GM23338 (cell line): Measurements from ENCODE around the gene UBE2K. TPM values are rescaled to one million over a fixed set of nuclear protein-coding genes. Genes with fewer than 3 reads are reported as not detected.

Source experiments
- ATAC-seq: fragments of 200-7000 bp; cut with Tn5 transposase; 3 replicates; pipeline ENCODE4 v1.9.1; 2020
- DNase-seq: peaks from one replicate; pipeline ENCODE4 v3.0.0-alpha.2; 2015; ENCODE audit warnings: low spot score
- H2AFZ ChIP-seq: fragments of 200-600 bp; sonication (generic); 2 replicates; pipeline ENCODE4 v1.8.0; 2016; ENCODE audit warnings: antibody characterized with exemption, mild to moderate bottlenecking, moderate library complexity
- H3F3A ChIP-seq: fragments of 200-600 bp; sonication (generic); replicated peaks from 2 replicates; pipeline ENCODE4 v1.8.0; 2017; ENCODE audit warnings: antibody characterized with exemption, mixed run types, low read depth
- H3K27ac ChIP-seq: fragments of 200-600 bp; sonication (generic); 2 replicates; pipeline ENCODE4 v1.6.1; 2016; ENCODE audit warnings: low read depth
- H3K27me3 ChIP-seq: fragments of 200-600 bp; sonication (generic); 2 replicates; pipeline ENCODE4 v1.8.0; 2016; ENCODE audit warnings: mild to moderate bottlenecking, mixed run types, moderate library complexity; ENCODE audit not compliant: insufficient read depth
- H3K36me3 ChIP-seq: fragments of 200-600 bp; sonication (generic); 2 replicates; pipeline ENCODE4 v1.8.0; 2016; ENCODE audit warnings: mild to moderate bottlenecking; ENCODE audit not compliant: insufficient read depth
- H3K4me1 ChIP-seq: fragments of 200-600 bp; sonication (generic); 2 replicates; pipeline ENCODE4 v1.8.0; 2016; ENCODE audit warnings: mild to moderate bottlenecking, moderate library complexity; ENCODE audit not compliant: insufficient read depth
- H3K4me2 ChIP-seq: fragments of 200-600 bp; sonication (generic); 2 replicates; pipeline ENCODE4 v1.7.1; 2017; ENCODE audit warnings: mixed run types
- H3K4me3 ChIP-seq: fragments of 200-600 bp; sonication (generic); 2 replicates; pipeline ENCODE4 v1.6.1; 2016; ENCODE audit warnings: mixed run types
- H3K79me2 ChIP-seq: fragments of 200-600 bp; sonication (generic); replicated peaks from 2 replicates; pipeline ENCODE4 v1.8.0; 2017; ENCODE audit warnings: mild to moderate bottlenecking; ENCODE audit not compliant: insufficient read depth
- H3K9me2 ChIP-seq: fragments of 200-600 bp; sonication (generic); 2 replicates; pipeline ENCODE4 v1.8.0; 2017; ENCODE audit not compliant: insufficient read depth
- H4K20me1 ChIP-seq: fragments of 200-600 bp; sonication (generic); replicated peaks from 2 replicates; pipeline ENCODE4 v1.8.0; 2017; ENCODE audit warnings: mild to moderate bottlenecking; ENCODE audit not compliant: insufficient read depth
- H3K27ac Mint-ChIP-seq: 2 replicates; pipeline ENCODE4 v1.8.0; 2020; ENCODE audit warnings: inconsistent platforms, mild to moderate bottlenecking, moderate library complexity, mixed read lengths
- H3K27me3 Mint-ChIP-seq: 3 replicates; pipeline ENCODE4 v1.8.0; 2022; ENCODE audit warnings: low read depth, mild to moderate bottlenecking, moderate library complexity, mixed read lengths, inconsistent platforms; ENCODE audit not compliant: insufficient read depth, poor library complexity
- H3K36me3 Mint-ChIP-seq: 3 replicates; pipeline ENCODE4 v1.8.0; 2021; ENCODE audit warnings: low read depth, mild to moderate bottlenecking, inconsistent platforms, moderate library complexity, mixed read lengths
- H3K4me1 Mint-ChIP-seq: 3 replicates; pipeline ENCODE4 v1.8.0; 2020; ENCODE audit warnings: mild to moderate bottlenecking, inconsistent platforms, mixed read lengths
- H3K4me3 Mint-ChIP-seq: 3 replicates; pipeline ENCODE4 v1.8.0; 2021; ENCODE audit warnings: moderate library complexity, mild to moderate bottlenecking, inconsistent platforms, mixed read lengths
- H3K9me3 Mint-ChIP-seq: 3 replicates; pipeline ENCODE4 v1.8.0; 2020; ENCODE audit warnings: moderate library complexity, mild to moderate bottlenecking, inconsistent platforms, mixed read lengths
- CREB1 ChIP-seq: fragments of 250-450 bp; sonication (Bioruptor Pico); IDR thresholded peaks from 2 replicates; pipeline ENCODE4 v1.5.0; 2020; ENCODE audit warnings: low read depth, mild to moderate bottlenecking, moderate library complexity
- ETS1 ChIP-seq: IDR thresholded peaks from 2 replicates; pipeline ENCODE4 v1.6.1; 2016; ENCODE audit warnings: antibody characterized with exemption
- EZH2 ChIP-seq: fragments of 200-600 bp; sonication (generic); IDR thresholded peaks from one replicate; pipeline ENCODE4 v1.8.0; 2017; ENCODE audit warnings: antibody characterized with exemption, mild to moderate bottlenecking, low read depth; ENCODE audit not compliant: unreplicated experiment
- EZH2phosphoT487 ChIP-seq: fragments of 200-600 bp; sonication (generic); IDR thresholded peaks from one replicate; pipeline ENCODE4 v1.8.1; 2018; ENCODE audit warnings: antibody characterized with exemption; ENCODE audit not compliant: unreplicated experiment
- JUNB ChIP-seq: IDR thresholded peaks from one replicate; pipeline ENCODE4 v1.6.1; 2016; ENCODE audit warnings: antibody characterized with exemption; ENCODE audit not compliant: unreplicated experiment
- NANOG ChIP-seq: IDR thresholded peaks from 2 replicates; pipeline ENCODE4 v1.6.1; 2016; ENCODE audit warnings: antibody characterized with exemption, borderline replicate concordance
- POLR2AphosphoS5 ChIP-seq: IDR thresholded peaks from 2 replicates; pipeline ENCODE4 v1.6.1; 2016; ENCODE audit warnings: antibody characterized with exemption, low read depth
- STAT1 ChIP-seq: IDR thresholded peaks from one replicate; pipeline ENCODE4 v1.6.1; 2016; ENCODE audit warnings: antibody characterized with exemption; ENCODE audit not compliant: unreplicated experiment
- ZNF114 ChIP-seq: fragments of 250-450 bp; sonication (Bioruptor Pico); IDR thresholded peaks from 2 replicates; pipeline ENCODE4 v1.5.0; 2020; ENCODE audit warnings: mild to moderate bottlenecking, moderate library complexity
- ZNF331 ChIP-seq: fragments of 250-450 bp; sonication (Bioruptor Pico); IDR thresholded peaks from 2 replicates; pipeline ENCODE4 v1.5.0; 2020; ENCODE audit warnings: low read depth, mild to moderate bottlenecking, moderate library complexity
- polyA plus RNA-seq: library from polyadenylated mRNA; unstranded; fragments of >200 nt; fragmentation: Nextera tagmentation; extraction: Ambion mirVana; gene quantifications from 2 replicates; pipeline ENCODE4 v1.2.1, GENCODE V29; 2016
- total RNA-seq: library from RNA; depleted of rRNA; stranded (reverse); fragments of >200 nt; shearing (Covaris generic); gene quantifications from 2 replicates; pipeline ENCODE4 v1.2.3, GENCODE V29; 2014
- TF ChIP-seq, protein P1 (sequence below): fragments of 250-450 bp; sonication (Bioruptor Pico); IDR thresholded peaks from 2 replicates; pipeline ENCODE4 v1.5.0; 2020; ENCODE audit warnings: mild to moderate bottlenecking, moderate library complexity
- TF ChIP-seq, protein P2 (sequence below), 2 experiments: fragments of 200-600 bp in 1 of 2; sonication (generic) in 1 of 2; conservative IDR thresholded peaks; 2 replicates each; pipeline versions ENCODE4 v1.5.1 to v1.6.1; 2016 to 2017; ENCODE audit warnings: antibody characterized with exemption in 2 of 2, low read depth in 2 of 2, mild to moderate bottlenecking in 2 of 2, moderate library complexity in 1 of 2
- TF ChIP-seq, protein P3 (sequence below): IDR thresholded peaks from one replicate; pipeline ENCODE4 v1.6.1; 2018; ENCODE audit warnings: antibody characterized with exemption; ENCODE audit not compliant: unreplicated experiment

The UBE2K gene
- total and polyA plus RNA-seq, 2 experiments from 2014 or later = 97.7 to 207 TPM

DNA sequence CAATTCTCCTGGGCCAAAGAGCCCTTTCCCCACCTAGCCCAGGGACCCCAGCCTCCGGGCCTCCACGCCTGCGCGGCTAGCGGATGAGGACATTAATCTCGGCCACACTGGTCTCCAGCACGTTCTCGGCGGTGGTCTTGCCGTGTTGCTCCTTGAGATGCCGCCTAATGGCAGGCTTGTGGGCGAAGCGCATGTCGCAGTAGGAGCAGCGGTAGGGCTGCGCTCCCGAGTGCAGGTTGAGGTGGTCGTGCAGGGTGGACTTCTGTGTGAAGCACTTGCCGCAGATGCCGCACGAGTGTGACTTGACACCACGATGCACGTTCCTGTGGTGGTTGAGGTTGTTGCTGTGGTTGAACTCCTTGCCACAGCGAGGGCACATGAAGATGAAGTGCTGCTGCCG, 72.1 kb downstream of the UBE2K start:
- Mint-ChIP-seq H3K4me1 (0 out of 3 replicates have a peak, but pooled peaks cover 2% of the 10 kb centered on the region), H3K27ac (no peak overlapping the region), H3K27me3 (peaks cover 12% of the 10 kb centered on the region), H3K36me3 (peaks cover 56% of the 10 kb centered on the region), H3K4me3 (no peak overlapping the region), H3K9me3 (no peaks in the 10 kb centered on the region)
- TF ChIP-seq, protein P1, sequence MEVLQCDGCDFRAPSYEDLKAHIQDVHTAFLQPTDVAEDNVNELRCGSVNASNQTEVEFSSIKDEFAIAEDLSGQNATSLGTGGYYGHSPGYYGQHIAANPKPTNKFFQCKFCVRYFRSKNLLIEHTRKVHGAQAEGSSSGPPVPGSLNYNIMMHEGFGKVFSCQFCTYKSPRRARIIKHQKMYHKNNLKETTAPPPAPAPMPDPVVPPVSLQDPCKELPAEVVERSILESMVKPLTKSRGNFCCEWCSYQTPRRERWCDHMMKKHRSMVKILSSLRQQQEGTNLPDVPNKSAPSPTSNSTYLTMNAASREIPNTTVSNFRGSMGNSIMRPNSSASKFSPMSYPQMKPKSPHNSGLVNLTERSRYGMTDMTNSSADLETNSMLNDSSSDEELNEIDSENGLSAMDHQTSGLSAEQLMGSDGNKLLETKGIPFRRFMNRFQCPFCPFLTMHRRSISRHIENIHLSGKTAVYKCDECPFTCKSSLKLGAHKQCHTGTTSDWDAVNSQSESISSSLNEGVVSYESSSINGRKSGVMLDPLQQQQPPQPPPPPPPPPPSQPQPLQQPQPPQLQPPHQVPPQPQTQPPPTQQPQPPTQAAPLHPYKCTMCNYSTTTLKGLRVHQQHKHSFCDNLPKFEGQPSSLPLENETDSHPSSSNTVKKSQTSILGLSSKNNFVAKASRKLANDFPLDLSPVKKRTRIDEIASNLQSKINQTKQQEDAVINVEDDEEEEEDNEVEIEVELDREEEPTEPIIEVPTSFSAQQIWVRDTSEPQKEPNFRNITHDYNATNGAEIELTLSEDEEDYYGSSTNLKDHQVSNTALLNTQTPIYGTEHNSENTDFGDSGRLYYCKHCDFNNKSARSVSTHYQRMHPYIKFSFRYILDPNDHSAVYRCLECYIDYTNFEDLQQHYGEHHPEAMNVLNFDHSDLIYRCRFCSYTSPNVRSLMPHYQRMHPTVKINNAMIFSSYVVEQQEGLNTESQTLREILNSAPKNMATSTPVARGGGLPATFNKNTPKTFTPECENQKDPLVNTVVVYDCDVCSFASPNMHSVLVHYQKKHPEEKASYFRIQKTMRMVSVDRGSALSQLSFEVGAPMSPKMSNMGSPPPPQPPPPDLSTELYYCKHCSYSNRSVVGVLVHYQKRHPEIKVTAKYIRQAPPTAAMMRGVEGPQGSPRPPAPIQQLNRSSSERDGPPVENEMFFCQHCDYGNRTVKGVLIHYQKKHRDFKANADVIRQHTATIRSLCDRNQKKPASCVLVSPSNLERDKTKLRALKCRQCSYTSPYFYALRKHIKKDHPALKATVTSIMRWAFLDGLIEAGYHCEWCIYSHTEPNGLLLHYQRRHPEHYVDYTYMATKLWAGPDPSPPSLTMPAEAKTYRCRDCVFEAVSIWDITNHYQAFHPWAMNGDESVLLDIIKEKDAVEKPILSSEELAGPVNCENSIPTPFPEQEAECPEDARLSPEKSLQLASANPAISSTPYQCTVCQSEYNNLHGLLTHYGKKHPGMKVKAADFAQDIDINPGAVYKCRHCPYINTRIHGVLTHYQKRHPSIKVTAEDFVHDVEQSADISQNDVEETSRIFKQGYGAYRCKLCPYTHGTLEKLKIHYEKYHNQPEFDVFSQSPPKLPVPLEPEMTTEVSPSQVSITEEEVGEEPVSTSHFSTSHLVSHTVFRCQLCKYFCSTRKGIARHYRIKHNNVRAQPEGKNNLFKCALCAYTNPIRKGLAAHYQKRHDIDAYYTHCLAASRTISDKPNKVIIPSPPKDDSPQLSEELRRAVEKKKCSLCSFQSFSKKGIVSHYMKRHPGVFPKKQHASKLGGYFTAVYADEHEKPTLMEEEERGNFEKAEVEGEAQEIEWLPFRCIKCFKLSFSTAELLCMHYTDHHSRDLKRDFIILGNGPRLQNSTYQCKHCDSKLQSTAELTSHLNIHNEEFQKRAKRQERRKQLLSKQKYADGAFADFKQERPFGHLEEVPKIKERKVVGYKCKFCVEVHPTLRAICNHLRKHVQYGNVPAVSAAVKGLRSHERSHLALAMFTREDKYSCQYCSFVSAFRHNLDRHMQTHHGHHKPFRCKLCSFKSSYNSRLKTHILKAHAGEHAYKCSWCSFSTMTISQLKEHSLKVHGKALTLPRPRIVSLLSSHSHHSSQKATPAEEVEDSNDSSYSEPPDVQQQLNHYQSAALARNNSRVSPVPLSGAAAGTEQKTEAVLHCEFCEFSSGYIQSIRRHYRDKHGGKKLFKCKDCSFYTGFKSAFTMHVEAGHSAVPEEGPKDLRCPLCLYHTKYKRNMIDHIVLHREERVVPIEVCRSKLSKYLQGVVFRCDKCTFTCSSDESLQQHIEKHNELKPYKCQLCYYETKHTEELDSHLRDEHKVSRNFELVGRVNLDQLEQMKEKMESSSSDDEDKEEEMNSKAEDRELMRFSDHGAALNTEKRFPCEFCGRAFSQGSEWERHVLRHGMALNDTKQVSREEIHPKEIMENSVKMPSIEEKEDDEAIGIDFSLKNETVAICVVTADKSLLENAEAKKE (CRISPR knock-in tag) = no peak
- TF ChIP-seq NANOG (no peak), EZH2phosphoT487 (no peak), STAT1 (no peak), CREB1 (CRISPR knock-in tag) (no peak), ETS1 (no peak), ZNF331 (CRISPR knock-in tag) (no peak), POLR2AphosphoS5 (no peak), ZNF114 (CRISPR knock-in tag) (no peak), JUNB (no peak), EZH2 (no peak)
- TF ChIP-seq, protein P2, sequence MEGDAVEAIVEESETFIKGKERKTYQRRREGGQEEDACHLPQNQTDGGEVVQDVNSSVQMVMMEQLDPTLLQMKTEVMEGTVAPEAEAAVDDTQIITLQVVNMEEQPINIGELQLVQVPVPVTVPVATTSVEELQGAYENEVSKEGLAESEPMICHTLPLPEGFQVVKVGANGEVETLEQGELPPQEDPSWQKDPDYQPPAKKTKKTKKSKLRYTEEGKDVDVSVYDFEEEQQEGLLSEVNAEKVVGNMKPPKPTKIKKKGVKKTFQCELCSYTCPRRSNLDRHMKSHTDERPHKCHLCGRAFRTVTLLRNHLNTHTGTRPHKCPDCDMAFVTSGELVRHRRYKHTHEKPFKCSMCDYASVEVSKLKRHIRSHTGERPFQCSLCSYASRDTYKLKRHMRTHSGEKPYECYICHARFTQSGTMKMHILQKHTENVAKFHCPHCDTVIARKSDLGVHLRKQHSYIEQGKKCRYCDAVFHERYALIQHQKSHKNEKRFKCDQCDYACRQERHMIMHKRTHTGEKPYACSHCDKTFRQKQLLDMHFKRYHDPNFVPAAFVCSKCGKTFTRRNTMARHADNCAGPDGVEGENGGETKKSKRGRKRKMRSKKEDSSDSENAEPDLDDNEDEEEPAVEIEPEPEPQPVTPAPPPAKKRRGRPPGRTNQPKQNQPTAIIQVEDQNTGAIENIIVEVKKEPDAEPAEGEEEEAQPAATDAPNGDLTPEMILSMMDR (conservative IDR thresholded peaks at IDR 0.05; ENCODE audit: low read depth in 2 of 2) = no peak
- TF ChIP-seq, protein P3, sequence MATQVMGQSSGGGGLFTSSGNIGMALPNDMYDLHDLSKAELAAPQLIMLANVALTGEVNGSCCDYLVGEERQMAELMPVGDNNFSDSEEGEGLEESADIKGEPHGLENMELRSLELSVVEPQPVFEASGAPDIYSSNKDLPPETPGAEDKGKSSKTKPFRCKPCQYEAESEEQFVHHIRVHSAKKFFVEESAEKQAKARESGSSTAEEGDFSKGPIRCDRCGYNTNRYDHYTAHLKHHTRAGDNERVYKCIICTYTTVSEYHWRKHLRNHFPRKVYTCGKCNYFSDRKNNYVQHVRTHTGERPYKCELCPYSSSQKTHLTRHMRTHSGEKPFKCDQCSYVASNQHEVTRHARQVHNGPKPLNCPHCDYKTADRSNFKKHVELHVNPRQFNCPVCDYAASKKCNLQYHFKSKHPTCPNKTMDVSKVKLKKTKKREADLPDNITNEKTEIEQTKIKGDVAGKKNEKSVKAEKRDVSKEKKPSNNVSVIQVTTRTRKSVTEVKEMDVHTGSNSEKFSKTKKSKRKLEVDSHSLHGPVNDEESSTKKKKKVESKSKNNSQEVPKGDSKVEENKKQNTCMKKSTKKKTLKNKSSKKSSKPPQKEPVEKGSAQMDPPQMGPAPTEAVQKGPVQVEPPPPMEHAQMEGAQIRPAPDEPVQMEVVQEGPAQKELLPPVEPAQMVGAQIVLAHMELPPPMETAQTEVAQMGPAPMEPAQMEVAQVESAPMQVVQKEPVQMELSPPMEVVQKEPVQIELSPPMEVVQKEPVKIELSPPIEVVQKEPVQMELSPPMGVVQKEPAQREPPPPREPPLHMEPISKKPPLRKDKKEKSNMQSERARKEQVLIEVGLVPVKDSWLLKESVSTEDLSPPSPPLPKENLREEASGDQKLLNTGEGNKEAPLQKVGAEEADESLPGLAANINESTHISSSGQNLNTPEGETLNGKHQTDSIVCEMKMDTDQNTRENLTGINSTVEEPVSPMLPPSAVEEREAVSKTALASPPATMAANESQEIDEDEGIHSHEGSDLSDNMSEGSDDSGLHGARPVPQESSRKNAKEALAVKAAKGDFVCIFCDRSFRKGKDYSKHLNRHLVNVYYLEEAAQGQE = no peak
- Histone ChIP-seq H3K4me2 (no peak overlapping the region), H3K4me1 (no peaks in the 10 kb centered on the region), H3K79me2 (peaks cover 22% of the 10 kb centered on the region), H2AFZ (no peak overlapping the region), H3K27me3 (no peaks in the 10 kb centered on the region), H3F3A (peaks cover 7% of the 10 kb centered on the region), H3K9me2 (no peaks in the 10 kb centered on the region), H3K27ac (no peak overlapping the region), H4K20me1 (0 out of 2 replicates have a peak, but pooled peaks cover 18% of the 10 kb centered on the region), H3K4me3 (no peak overlapping the region), H3K36me3 (peaks cover 6% of the 10 kb centered on the region; the same call in 1 of the 2 replicates)
- no peak for ATAC-seq
- no peak for DNase-seq
